GM12874 (cell line): ENCODE measurements around the gene FMNL2.

ENCODE experiments used
- CTCF ChIP-seq: IDR thresholded peaks from 2 replicates; pipeline ENCODE4 v1.5.1; 2011; ENCODE audit warnings: low read depth, mild to moderate bottlenecking, control low read depth, low read length, moderate library complexity; ENCODE audit not compliant: insufficient read depth

FMNL2 gene

DNA sequence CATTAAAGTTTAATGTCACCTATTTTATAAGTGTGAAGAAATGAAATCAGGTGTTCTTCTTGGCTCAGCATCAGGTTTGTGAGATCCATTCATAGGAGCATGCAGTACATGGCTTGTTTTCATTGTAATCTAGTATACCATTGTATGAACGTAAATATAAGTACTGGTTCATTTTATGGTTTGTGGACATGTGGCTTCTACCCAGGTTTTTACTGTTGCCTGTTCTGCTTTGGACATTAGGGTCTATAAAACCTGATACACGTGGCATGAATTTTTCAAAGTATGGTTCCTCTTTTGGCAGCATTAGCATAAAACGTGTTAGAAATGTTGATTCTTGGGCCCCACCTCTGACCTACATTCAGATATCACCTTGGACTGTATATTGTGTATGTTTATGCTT, 206.7 kb downstream of the FMNL2 start:
- TF ChIP-seq CTCF: no peak

GRCh38 chr2:152542337-152542994, 207.5 kb downstream of the FMNL2 start:
- no peak for TF ChIP-seq CTCF

DNA sequence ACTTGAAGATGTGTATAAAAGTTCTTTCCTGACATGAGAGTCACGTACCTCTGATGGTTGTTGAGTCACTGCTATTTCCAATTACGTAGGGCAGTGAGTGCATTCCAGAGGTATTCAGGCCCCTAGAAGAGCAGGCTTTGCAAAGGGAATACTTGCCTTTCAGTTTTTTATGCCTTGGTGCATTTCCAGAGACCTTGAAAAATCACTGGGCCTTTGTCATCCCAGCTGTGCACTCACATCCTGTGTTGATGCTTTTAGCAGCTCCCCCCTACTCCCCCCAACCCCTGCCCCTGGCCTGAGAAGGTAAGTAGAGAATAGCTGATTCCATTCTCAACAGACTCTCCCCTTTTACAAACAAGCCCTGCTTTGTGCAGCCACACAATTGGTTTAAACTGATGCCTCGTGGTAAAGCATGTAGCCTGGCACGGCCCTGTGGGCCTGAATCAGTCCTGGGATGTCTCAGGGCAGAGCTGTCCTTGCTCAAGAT, 208.1 kb downstream of the FMNL2 start:
- no peak for TF ChIP-seq CTCF

GRCh38 chr2:152543717-152544116, 208.7 kb downstream of the FMNL2 start:
- no peak for TF ChIP-seq CTCF

GRCh38 chr2:152544638-152545037, 209.7 kb downstream of the FMNL2 start:
- TF ChIP-seq CTCF: no peak

GRCh38 chr2:152546230-152546837, 211.4 kb downstream of the FMNL2 start:
- no peak for TF ChIP-seq CTCF

DNA sequence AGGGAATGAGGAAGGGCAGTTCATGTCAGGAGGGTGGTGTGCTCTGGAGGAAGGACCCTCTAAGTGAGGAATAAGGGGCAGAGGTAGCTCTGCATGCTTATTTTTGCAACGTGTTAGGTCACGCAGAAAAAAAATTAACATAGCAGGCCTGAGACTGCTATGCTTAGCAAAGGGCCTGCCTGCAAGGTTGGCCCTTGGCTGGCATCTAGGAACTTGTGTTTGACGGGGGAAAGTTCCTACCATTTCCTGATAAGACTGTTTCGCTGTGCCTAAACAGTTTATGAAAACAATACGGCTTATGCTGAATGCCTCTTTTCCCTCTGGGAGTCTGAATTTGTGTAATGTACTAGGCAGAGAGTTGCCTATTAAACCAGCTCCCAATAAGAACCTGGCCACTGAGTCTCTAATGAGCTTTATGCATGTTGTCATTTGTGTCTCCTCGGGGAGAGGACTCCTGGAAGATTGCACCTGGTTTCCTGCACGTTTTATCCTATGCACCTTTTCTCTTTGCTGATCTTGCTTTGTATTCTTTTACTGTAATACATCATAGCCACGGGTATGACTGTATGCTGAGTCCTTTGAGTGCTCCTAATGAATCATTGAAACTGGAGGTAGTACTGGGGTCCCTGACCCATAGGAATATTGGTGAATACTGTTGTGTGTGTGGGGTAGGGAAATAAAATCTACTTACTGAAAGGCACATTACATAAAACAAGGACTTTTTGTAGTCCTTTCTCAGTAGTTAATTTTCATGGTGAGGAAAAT, 213.3 kb downstream of the FMNL2 start:
- TF ChIP-seq CTCF: no peak
